HG03439 (cell line): ENCODE results near the gene PHF12.

Experiments
- ATAC-seq: cut with Tn5 transposase; IDR thresholded peaks from one replicate; pipeline ENCODE4 v1.9.1; 2021; ENCODE audit warnings: mild to moderate bottlenecking, moderate library complexity; ENCODE audit not compliant: unreplicated experiment

PHF12 gene

GRCh38 chr17:28864991-28865849, 86.1 kb downstream of the PHF12 start:
- no peak for ATAC-seq

- ATAC-seq = no peak
Measured at GRCh38 chr17:28863953-28864352, 87.4 kb downstream of the PHF12 start.

- no peak for ATAC-seq
Measured at GRCh38 chr17:28862561-28862960, 88.8 kb downstream of the PHF12 start.

GRCh38 chr17:28861393-28862203, 89.7 kb downstream of the PHF12 start:
- ATAC-seq = no peak

GRCh38 chr17:28860363-28860808, 90.9 kb downstream of the PHF12 start:
- no peak for ATAC-seq

GRCh38 chr17:28858801-28859355, 92.4 kb downstream of the PHF12 start:
- no peak for ATAC-seq

- ATAC-seq = no peak
Measured at GRCh38 chr17:28857905-28858800, 93.2 kb downstream of the PHF12 start.

- ATAC-seq = no peak
Measured at GRCh38 chr17:28856028-28856574, 95.2 kb downstream of the PHF12 start.

GRCh38 chr17:28855336-28855679, 96.0 kb downstream of the PHF12 start:
- ATAC-seq = no peak
